Panc1 (cell line): Measurements from ENCODE around the gene AP1B1.

Experiments used
- CTCF ChIP-seq: fragments of 450-650 bp; IDR thresholded peaks from 2 replicates; pipeline ENCODE4 v1.5.1; 2017; ENCODE audit warnings: mild to moderate bottlenecking
- POLR2AphosphoS5 ChIP-seq: IDR thresholded peaks from 2 replicates; pipeline ENCODE4 v1.6.1; 2012; ENCODE audit warnings: mild to moderate bottlenecking, low read depth, low read length, moderate library complexity
- SIN3A ChIP-seq: IDR thresholded peaks from 2 replicates; pipeline ENCODE4 v1.6.1; 2012; ENCODE audit warnings: low read depth, mild to moderate bottlenecking, low read length, moderate library complexity, borderline replicate concordance; ENCODE audit not compliant: insufficient read depth

- TF ChIP-seq CTCF (no peak), POLR2AphosphoS5 (no peak), SIN3A (no peak)
Observed at GRCh38 chr22:29308791-29309262, 79.5 kb downstream of the AP1B1 start.
